ENCODE results near the gene CDK10. TPM values are rescaled to one million over a fixed set of nuclear protein-coding genes. Genes with fewer than 3 reads are reported as not detected.

Gene CDK10
- total RNA-seq, 1 donor from 2014 or later = 44.0 TPM

DNA sequence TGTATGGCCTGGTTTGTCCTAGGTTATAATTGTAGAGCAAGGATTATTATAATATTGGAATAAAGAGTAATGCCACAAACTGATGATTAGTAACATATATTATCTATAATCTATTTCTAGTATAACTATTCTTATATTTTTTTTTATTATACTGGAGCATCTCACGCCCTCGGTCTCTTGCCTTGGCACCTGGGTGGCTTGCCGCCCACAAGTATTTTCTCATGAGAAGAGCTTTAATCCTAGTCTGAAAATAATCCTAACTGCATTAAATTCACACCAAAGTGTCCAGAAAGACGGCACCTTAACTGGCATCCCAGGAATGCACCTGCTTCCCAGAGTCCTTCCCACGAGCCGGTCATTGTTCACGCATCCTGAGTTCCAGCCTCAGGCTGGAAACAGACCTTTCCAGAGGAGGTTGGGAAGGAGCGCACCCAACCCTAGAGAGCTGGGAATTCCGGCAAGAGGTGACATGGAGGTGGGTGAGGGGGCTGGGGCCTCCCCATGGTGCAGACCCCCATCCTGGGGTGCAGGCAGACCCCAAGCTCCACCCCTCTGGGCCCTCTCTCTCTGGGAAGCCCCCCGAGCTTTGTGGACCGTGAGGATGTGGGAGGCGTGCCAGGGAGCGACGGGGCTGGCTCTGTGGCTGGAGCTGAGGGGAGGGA lies 44.9 kb upstream of the CDK10 start:
- Histone ChIP-seq H3K4me1 (peaks cover 12% of the 10 kb centered on the region), H3K4me3 (peak overlapping the region in 1 of 2 donors; percentile 28), H3K9me3 (no peaks in the 10 kb centered on the region), H3K36me3 (peaks cover 0 to 23% of the 10 kb centered on the region in 2 donors), H3K27me3 (no peaks in the 10 kb centered on the region), H3K27ac (no peak overlapping the region)
- intact Hi-C loops (cut with DNase I) = no loop called here
- TF ChIP-seq POLR2AphosphoS5 (IDR thresholded peaks at IDR 0.05; ENCODE audit: insufficient read depth in 1 of 2, low read depth in 1 of 2) (no peak), POLR2A (IDR thresholded peaks at IDR 0.05) (no peak)
- TF ChIP-seq, protein P1, sequence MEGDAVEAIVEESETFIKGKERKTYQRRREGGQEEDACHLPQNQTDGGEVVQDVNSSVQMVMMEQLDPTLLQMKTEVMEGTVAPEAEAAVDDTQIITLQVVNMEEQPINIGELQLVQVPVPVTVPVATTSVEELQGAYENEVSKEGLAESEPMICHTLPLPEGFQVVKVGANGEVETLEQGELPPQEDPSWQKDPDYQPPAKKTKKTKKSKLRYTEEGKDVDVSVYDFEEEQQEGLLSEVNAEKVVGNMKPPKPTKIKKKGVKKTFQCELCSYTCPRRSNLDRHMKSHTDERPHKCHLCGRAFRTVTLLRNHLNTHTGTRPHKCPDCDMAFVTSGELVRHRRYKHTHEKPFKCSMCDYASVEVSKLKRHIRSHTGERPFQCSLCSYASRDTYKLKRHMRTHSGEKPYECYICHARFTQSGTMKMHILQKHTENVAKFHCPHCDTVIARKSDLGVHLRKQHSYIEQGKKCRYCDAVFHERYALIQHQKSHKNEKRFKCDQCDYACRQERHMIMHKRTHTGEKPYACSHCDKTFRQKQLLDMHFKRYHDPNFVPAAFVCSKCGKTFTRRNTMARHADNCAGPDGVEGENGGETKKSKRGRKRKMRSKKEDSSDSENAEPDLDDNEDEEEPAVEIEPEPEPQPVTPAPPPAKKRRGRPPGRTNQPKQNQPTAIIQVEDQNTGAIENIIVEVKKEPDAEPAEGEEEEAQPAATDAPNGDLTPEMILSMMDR (IDR thresholded peaks at IDR 0.05) = no peak
- no peak for DNase-seq (ENCODE audit: extremely low spot score in 2 of 2)

DNA sequence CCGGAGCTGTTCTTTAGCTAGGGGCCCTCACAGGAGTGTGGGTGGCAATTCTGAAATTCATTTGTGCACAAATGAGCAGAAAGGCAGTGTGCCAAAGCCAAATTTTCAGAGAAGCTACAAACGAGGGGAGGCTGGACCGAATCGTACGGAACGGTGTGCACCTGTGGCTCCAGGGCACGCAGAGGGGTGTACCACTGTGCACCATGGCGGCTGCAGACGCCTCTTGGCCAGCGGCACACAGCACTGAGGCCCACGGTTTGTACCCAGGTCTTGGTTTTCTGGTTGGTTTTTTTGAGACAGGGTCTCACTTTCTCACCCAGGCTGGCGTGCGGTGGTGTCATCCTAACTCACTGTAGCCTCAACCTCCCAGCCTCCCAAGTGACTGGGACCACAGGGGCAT lies 43.9 kb upstream of the CDK10 start:
- H3K36me3 ChIP-seq = peaks cover 0 to 31% of the 10 kb centered on the region in 2 donors
- H3K9me3 ChIP-seq = no peaks in the 10 kb centered on the region
- H3K4me1 ChIP-seq = peaks cover 12% of the 10 kb centered on the region
- DNase-seq (ENCODE audit: extremely low spot score in 2 of 2) = no peak
- TF ChIP-seq POLR2A (IDR thresholded peaks at IDR 0.05) (no peak), POLR2AphosphoS5 (IDR thresholded peaks at IDR 0.05; ENCODE audit: insufficient read depth in 1 of 2, low read depth in 1 of 2) (no peak)
- TF ChIP-seq, protein P1 (IDR thresholded peaks at IDR 0.05) = no peak
- no peak overlapping the region for H3K27ac ChIP-seq
- intact Hi-C loops (cut with DNase I) = no loop called here
- no peaks in the 10 kb centered on the region for H3K27me3 ChIP-seq
- no peak overlapping the region for H3K4me3 ChIP-seq

DNA sequence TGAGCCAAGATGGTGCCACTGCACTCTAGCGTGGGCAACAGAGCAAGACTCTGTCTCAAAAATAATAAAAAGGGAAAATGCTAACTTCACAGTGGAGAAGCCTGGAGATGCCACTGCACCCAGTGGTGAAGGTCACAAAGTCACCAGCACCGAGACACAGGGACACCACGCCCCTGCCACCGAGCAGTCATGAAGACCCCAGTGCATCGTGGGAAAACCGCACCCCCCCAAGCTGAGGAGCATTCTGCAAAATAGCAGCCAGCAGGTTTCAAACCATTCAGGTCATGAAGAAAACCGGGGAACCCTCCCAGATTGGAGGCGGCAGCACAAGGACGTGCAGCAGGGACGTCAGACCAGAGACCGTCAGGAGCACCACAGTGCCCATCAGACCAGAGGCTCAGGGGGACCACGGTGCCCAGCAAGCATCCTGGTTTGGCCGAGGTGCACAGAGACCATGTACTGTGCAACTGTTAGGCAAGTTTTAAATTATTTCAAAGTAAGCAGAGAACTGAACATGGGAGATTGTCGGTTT lies 42.7 kb upstream of the CDK10 start:
- Histone ChIP-seq H3K4me3 (no peak overlapping the region), H3K36me3 (peaks cover 0 to 31% of the 10 kb centered on the region in 2 donors), H3K4me1 (peaks cover 12% of the 10 kb centered on the region), H3K9me3 (no peaks in the 10 kb centered on the region), H3K27me3 (no peaks in the 10 kb centered on the region), H3K27ac (no peak overlapping the region)
- intact Hi-C loops (cut with DNase I) = no loop called here
- DNase-seq (ENCODE audit: extremely low spot score in 2 of 2) = no peak
- TF ChIP-seq POLR2A (IDR thresholded peaks at IDR 0.05) (no peak), POLR2AphosphoS5 (IDR thresholded peaks at IDR 0.05; ENCODE audit: insufficient read depth in 1 of 2, low read depth in 1 of 2) (no peak)
- TF ChIP-seq, protein P1 (IDR thresholded peaks at IDR 0.05) = no peak

DNA sequence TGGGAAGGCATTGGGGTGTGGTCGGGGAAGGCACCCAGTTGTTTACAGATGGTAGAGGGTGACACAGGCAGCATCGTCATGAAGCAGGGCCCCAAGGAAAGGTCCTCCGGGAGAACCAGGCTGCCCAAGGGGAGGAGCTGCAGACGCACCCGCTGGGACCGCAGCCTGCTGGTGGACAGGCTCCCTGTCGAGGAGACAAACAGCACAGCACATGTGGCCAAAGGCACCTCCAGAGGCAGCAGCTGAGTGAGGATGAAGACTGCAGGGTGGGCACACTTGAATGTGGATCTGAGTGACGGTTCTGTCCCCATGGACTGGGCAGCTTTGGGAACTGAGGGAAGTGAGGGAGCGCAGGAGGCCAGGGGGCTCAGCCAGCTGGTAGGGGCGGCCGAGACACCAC lies 41.4 kb upstream of the CDK10 start:
- H3K36me3 ChIP-seq = peaks cover 0 to 31% of the 10 kb centered on the region in 2 donors
- no peak for TF ChIP-seq POLR2AphosphoS5 (IDR thresholded peaks at IDR 0.05; ENCODE audit: insufficient read depth in 1 of 2, low read depth in 1 of 2)
- TF ChIP-seq POLR2A (IDR thresholded peaks at IDR 0.05) = no peak
- TF ChIP-seq, protein P1 (IDR thresholded peaks at IDR 0.05) = no peak
- no peak overlapping the region for H3K4me3 ChIP-seq
- H3K27ac ChIP-seq = no peak overlapping the region
- DNase-seq (ENCODE audit: extremely low spot score in 2 of 2) = no peak
- H3K4me1 ChIP-seq = peaks cover 11% of the 10 kb centered on the region
- no peaks in the 10 kb centered on the region for H3K27me3 ChIP-seq
- H3K9me3 ChIP-seq = no peaks in the 10 kb centered on the region
- intact Hi-C loops (cut with DNase I) = no loop called here

DNA sequence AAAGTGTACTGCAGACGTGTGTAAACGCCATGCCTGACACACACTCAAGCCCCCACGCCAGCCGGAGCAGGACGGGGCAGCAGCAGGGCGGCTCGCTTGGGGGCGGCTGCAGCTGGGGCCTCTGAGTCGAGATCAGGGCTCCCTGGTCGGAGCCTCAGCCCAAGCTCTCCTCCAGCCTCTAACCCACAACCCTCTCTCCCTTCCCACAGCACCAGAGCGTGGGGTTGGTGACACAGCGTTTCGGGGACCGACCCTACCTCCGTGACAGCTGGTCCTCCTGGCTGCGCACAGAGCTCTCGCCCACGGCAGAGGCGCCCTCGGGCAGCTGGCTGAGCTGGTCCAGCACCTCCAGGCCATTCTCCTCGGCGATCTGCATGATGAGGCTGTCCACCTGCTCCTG lies 40.2 kb upstream of the CDK10 start:
- intact Hi-C loops (cut with DNase I) = no loop called here
- no peaks in the 10 kb centered on the region for H3K27me3 ChIP-seq
- H3K4me3 ChIP-seq = no peak overlapping the region
- DNase-seq (ENCODE audit: extremely low spot score in 2 of 2) = no peak
- H3K36me3 ChIP-seq = peaks cover 0 to 31% of the 10 kb centered on the region in 2 donors
- no peak for TF ChIP-seq POLR2AphosphoS5 (IDR thresholded peaks at IDR 0.05; ENCODE audit: insufficient read depth in 1 of 2, low read depth in 1 of 2)
- TF ChIP-seq, protein P1 (IDR thresholded peaks at IDR 0.05) = no peak
- no peak for TF ChIP-seq POLR2A (IDR thresholded peaks at IDR 0.05)
- no peaks in the 10 kb centered on the region for H3K9me3 ChIP-seq
- H3K4me1 ChIP-seq = no peaks in the 10 kb centered on the region
- H3K27ac ChIP-seq = no peak overlapping the region
